ENCODE results near the gene POMGNT2.
"Not testable (repeated sequence)": the region's sequence is repeated elsewhere in the genome, so short reads cannot be mapped to it uniquely, and the experiment has no call there.

The POMGNT2 gene

DNA sequence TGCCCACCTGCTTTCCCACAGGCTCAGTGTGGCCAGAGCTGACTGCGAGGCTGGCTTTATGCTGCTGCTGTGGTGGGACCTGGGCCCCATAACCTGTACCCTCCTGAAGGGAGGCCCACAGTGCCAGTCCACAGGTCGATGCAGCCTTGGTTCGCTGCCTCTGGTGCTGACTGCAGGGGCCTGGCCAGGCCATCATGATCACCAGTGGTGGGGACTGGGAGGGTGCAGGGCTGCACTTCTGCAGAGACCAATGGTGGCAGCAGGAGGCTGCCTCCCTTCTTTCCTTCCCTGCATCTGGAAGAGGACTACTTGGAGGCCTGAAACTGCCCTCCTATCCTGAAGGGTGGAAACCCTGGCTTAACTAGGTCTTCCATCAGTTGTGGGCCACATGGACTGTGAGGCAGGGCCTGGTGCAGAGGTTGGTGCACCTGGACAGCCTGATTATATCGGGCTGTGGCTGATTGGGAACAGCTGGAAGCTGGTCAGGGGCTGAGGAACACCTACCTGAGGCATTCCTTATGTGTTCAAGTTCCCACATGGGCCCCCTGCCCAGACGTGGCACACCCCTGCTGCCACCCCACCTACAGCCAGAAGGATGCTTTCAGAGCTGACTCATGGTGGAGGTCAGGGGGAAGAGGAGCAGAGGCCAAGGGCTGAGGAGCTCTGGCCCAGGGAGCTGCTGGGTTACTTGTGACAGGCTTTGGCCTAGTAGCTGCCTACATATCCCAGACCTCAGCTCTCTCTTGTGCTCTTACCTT, 29.8 kb downstream of the POMGNT2 start:
- no peak for DNase-seq

DNA sequence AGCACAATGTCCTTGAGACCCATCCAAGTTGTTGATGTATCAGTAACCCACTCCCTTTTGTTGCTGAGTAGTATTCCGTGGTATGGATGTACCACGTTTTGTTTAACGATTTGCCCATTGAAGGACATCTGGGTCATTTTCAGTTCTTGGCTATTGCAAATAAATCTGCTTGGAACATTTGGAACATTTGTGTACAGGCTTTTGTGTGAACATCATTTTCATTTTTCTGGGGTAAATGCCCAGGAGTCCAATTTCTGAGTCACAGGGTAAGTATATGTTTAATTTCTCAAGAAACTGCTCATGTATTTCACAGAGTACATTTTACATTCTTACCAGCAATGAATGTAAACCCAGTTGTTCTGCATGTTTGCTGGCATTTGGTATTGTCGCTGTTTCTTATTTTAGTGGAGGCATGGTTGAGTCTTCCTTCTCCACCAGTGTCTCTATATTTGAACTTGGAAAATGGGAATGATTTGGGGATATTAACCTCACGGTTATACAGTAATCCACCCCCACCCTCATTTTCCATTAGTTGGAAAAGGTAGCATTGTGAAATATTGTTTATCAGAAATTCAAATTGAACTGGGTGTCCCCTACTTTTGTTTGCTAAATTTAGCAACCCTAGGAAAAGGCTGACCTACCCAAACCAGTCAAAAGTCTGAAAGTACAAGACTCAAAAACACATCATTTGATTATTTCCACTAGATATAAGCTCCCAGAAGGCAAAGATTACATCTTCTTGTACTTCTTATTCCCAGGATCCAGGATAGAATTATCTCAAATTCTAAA, 30.8 kb downstream of the POMGNT2 start:
- DNase-seq, result no peak

DNA sequence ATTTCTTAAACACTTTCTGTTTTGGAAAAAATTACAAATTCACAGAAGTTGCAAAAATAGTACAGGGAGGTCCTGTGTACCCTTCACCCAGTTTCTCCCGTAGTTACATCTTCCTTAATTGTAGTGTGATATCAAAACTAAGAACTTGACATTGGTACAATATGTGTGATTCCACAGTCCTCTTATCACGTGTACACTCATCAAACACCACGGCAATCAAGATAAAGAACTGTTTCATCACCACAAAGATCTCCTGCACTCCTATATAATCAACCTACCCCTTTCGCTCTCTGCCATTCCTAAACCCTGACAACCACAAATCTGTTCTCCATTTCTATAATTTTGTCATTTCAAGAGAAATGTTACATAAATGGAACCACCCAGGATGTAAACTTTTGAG, 31.4 kb downstream of the POMGNT2 start:
- DNase-seq, result no peak

DNA sequence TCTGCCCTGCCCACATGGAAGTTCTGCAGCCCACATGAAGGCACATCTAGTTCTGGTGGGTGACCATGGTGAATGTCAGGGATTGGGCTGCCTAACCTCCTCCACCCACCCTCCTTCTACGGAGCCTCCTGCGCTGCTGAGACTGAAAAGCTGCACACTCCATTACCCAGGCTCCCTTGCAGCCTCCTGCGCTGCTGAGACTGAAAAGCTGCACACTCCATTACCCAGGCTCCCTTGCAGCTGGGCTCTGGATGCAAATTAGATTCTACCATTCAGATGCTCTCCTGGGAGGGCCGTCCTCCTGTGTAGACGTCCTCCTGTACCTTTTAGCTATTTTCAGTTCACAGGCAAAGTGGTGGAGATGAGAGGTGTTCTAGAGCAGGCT, 32.1 kb downstream of the POMGNT2 start:
- DNase-seq, result no peak

DNA sequence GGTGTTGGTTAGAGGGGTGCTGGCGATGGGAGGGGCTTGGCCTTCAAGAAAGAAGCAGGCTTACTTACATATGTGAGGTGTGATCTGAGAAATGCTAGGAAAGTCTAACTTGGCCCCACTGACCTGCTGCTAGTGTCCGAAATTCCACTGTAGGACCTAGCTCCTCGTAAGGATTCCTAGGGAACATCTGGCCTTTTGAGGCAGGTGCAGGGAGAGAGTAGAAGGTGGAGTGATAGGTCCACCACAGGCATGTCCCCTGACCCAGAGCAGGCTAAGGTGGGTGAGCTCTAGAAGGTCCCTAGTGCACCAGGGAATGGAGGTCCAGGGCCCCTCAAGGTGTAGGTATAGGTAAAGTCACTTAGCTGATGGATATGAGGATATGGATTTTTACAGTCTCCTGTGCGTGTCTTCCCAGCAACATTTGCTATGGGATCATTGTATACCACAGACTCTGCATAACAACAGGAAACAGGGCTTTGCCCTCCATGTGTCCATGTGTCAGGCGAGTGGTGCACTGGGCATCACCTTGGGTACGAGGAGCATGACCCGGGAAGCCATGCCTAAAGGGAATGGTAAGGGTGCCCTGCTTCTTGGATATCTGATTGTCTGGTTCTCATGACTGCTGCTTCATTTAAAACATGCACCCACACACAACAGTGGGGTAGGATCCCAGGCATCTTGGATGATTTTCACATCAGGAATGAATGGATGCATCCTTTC, 32.6 kb downstream of the POMGNT2 start:
- no peak for DNase-seq

DNA sequence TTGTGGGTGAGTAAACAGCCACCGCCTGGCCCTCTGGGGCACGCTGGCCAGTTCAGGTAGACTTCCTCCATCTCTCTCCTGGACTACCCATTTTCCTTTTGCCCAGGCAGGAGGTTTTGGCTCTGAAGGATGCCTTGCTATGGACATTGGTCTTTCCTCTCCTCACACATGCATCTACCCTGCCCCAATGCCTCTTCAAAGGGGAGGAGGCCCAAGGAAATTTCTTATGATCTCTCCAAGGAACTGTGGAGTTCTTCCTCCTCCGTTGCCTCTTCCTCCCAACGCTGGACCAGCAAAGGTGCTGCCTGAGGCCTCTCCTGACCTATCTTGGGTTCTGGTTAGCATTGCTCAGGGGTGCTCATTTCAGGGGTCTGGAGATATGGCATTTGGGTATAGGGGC, 33.5 kb downstream of the POMGNT2 start:
- no peak for DNase-seq

DNA sequence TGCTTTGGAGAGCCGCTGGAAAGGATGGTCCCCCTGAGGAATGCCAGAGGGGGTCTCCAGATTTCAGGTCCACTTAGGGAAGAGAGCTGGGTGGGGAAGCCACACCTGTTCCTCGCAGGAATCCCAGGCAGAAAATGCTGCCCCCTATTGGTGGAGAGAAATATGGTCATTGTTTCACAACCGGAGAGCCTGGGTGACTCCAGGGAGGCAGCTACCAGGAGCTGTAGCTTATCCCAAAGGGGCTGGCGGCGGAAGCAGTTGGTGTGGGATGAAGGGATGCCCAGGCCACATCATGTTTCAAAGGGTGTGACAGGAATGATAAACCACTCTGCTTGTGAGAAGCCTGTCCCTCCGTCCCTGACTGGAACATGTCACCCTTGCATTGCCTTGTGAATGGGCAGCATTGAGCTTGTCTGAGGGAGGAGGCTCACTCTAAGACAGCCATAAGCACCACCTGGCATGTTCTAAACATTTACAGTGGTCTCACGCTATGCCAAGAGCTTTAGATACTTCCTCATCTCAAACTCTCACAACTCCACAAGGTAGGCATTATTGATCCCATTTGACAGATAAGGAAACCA, 34.5 kb downstream of the POMGNT2 start:
- DNase-seq, result no peak

DNA sequence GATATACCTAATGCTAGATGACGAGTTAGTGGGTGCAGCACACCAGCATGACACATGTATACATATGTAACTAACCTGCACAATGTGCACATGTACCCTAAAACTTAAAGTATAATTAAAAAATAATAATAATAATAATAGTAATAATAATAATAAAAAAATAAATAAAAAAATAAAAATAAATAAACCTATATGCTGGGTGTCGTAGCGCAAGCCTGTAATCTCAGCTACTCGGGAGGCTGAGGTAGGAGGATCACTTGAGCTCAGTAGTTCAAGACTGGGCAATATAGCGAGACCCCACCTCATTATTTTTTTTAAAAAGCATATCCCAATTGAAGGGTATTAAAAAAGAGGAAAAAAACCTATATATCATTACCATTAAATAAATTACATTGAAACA, 35.2 kb downstream of the POMGNT2 start:
- not testable (repeated sequence) for DNase-seq

DNA sequence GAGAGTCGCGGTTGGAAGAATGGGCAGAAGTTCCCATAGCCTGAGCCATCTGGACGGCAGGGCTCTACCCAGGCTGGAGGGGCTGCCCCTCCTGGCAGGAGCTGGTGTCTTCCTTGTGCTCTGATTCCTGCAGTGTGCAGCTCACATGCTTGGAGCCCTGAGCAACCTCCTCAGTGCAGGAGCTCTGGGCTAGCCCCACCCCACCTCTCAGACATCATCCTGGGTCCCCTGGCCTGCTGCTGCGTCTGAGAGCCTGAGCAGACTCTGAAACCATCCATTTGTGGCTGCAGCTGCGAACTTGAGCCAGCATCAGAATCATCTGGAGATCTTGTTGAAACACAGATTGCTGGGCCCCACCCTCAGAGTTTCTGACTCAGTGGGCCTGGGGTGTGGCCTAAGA, 42.8 kb downstream of the POMGNT2 start:
- no peak for DNase-seq

DNA sequence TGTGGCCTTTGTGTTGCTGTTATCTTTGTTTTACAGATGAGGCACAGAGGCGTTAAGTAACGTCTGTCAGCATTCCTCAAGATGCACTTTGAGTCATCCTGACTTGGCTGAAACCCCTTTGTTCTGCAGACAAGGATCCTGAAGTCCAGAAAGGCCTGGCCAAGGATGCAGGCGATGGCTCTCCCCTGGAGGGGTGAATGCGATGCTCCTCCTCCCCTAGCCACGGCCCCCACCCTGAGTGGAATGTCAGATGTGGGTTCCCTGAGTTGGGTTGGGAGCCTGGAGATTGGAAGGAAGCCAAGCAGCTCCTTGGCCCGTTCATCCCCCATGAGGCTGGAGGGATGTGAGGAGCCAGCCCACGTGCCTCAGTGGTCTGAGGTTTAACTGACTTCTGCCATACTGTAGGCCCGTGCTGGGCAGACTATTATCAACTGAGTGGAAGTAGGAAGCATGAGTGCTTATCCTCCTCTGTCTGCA, 43.3 kb downstream of the POMGNT2 start:
- DNase-seq, result no peak

DNA sequence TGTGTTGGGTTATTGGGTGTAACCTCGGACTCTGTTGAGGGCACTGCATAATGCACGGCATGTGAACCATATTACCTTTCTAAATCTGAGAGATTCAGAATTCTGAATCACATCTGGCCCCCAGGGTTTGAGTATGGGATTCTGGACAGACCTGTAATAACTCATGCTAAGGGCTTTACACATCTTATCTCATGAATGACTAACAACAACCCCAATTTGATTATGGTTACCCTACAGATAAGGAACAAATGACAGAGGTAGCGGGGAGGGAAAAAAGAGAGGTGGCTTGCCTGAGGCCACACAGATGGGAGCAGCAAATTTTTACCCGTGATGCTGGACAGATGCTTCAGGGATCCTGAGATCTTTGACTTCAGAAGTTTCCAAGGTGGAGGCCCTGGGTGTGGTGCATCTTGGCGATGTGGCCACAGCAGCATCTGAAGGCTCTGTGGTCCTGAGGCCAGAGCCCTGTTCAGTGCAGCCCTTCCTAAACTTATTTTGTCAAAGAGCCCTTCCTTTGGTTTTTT, 43.8 kb downstream of the POMGNT2 start:
- DNase-seq, result no peak

DNA sequence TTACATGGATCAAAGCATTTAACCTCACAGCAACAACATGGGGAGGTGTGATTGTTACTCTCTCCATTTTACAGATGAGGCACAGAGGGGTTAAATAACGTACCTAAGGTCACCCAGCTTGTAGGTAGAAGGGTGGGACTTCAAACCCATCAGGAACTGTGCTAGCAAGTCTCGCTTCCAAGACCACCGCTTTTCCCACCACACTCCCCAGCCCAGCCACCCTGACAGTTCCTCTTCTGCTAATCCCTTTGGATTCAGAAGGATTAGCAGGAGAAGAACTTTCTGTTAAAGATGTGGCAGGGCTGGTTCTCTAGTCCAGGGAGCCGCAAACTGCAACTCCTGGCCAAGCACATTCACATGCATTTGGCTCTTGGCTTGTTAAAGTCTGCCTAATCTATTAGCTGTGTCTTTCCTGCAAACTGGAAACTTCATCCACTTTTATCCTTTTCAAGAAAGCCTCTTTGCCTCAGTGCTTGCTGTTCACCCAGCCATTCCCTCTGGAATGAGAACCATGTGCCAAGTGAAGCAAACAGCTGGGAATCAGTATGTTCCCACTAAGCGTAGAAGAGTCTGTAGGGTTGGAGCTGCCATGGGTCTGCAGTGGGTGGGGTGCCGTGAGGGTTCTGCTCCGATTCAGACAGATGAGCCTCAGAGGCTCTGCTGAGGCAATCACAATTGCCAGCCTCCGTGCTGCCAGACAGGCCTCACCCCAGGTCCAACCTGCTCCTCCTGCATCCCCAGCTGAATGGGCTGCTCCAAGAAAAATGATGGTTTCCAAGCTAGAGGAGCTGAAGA, 44.6 kb downstream of the POMGNT2 start:
- no peak for DNase-seq

DNA sequence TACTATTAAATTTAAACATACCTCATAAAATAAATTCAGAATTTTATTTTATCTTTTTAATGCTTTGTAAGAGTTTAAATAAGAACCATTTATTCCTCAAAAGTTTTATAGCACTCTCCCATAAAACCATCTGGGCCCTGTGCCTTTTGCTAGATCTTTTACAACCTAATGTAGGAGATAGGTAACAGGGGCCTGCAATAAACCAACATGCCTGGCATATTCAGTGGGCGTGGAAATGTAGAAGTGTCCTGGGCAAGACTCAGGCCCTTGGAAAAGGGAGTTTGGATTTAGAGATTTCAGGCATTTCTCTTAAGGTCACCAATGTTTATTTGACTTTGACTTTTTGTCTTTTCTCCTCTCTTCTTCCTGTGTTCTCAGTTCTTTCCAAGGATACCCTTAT, 46.4 kb downstream of the POMGNT2 start:
- no peak for DNase-seq

DNA sequence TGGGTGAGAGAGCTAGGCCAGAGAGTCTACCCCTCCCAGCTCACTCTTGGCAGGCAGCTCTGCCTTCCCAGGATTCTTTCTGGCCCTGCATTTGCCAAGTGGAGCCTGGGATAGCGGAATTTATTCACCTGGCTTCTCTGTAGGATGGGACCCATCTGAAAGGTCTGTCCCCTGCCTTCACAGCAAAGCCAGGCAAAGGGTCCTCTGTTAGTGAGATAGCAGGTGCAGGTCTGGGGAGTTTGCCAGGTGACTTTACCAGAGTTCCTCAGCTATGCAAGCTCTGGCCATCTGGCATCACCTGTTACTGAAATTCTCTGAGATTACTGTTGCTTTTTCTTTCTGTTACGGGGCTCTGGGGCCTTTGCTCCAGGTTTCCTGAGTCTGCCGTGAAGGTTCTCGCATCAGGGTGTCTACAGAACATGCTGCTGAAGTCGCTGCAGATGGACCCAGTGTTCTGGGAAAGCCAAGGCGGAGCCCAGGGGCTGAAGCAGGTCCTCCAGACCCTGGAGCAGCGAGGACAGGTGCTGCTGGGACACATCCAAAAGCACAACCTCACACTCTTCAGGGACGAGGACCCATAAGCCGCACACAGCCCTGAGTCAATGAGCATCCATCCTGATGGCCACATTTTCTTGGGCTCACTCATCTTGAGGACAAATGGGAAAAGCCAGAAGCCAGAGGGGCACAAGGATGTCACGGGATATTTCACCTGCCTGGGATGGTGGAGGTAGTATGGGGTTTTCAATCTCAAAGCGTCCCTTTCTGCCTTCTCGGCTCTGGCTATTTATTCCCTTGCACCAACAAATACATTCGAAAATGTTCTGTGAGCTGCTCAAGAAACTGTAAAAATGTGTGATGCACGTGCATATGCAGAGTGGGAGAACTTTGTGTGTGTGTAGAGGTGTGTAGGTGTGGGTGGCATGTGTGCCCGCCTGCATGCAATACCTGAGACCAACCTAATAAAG, 49.8 kb downstream of the POMGNT2 start:
- DNase-seq, result no peak

DNA sequence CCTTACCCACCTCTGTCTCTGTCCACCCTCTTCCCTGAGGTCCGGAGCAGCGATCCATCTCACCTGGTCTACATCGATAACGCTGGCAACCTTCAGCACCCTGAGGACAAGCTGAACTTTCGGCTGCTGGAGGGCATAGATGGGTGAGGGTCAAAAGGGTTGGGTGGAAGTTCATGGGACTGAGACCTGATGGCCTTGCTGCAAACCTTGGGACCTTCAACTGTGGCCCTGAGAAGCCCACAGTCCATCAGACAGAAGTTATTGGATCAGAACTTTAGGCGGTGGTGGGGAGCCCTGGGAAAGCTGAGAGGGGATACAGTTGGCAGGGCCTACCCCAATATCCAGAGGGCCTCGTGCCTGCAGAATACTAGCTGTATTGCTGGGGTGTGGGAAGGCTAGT, 50.5 kb downstream of the POMGNT2 start:
- DNase-seq, result no peak

DNA sequence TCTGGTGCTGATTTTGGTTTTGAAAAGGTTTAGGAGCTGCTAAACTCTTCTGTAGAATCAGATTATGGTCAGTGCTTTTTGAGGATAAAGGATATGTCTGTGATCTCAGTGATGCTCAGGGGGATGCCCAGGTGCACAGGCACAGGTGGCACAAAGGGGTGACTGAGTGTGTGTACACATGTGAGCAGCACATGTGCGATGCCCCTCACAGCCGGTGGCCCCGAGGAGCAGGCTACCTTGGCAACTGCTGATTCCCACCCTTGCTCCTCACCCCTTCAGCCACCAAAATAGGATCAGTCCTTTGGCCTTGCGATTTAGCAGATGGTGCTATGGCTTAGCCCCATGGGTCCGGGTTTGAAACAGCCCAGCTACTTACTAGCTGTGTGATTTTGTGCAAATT, 51.1 kb downstream of the POMGNT2 start:
- no peak for DNase-seq

DNA sequence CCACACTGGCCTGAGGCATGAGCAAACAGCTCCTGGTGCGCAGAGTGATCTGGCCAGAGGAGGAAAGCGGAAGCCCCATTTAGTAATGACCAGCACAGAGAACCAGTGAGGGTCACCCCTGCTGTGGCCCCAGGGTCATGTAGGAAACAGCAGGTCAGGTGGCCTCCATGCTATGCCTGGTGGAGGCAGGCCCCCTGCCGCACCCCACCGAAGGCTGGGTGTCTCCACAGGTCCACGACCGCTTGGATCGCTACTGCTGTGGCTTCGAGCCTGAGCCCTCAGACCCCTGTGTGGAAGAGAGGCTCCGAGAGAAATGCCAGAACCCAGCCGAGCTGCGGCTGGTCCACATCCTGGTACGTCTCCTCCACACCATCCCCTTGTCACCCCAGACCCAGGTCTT, 52.6 kb downstream of the POMGNT2 start:
- no peak for DNase-seq

DNA sequence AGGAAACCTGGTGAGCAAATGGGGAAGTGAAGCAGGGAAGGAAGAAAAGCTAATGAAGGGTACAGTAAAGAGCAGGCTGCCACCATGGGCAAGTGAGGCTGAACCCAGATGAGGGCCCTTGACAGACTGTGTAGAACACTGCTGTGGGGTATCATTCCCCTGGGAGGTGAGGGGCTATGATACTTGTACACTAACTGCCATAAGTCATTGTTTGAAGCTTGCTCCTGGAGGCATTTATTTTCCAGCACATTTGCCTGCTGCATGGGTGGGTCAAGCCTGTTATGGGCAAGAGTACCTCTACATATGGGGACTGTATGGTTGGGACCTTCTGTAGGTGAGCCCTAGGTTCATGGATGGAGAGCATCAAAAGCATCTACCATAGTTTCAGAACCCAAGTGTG, 57.4 kb downstream of the POMGNT2 start:
- DNase-seq, result no peak

DNA sequence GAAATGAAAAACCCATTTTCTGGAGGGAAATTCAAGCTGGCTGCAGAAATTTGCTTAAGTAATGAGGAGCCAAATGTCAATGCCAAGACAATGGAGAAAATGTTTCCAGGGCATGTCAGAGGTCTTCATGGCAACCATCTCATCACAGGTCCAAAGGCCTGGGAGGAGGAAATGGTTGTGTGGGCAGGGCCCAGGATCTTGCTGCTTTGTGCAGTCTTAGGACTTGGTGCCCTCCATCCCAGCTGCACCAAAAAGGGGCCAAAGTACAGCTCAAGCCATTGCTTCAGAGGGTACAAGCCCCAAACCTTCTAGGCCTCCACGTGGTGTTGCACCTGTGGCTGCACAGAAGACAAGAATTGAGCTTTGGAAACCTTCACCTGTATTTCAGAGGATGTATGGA, 59.3 kb downstream of the POMGNT2 start:
- DNase-seq, result no peak

DNA sequence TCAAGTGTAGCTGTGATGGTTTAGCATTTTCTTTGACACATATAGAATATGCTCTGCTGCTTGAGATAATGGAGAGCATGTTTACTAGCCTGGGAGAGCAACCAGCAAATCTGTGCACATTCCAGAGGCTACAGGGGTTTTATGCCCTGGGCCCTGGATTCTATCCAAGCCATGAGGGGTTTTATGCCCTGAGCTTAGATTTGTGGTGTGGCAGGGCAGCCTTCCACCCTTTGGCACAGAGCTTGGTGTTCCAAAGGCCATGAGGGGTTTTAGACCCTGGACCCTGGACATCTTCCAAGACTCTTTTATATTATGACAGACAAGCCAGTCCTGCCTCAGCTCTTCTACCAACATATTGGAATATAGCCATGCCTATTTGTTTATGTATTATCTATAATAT, 60.8 kb downstream of the POMGNT2 start:
- not testable (repeated sequence) for DNase-seq

DNA sequence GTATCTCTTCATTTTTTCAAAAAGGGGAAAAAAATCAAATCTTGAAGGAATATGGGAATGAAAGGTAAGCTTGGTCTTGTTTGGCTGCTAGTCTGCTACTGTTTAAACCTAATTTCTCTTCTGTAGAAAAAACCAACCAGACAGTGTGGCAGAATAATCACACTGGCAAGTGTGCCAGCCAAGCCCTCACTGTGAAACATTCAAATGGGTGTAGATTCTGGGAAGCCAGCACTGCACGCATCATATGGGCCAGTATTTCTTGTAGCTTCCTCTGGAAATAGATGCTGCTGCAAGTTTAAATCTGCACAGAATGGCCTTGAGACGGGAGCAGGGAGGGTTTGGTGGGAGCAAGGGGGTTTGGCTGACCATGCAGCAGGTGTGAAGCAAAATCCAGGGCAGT, 62.1 kb downstream of the POMGNT2 start:
- no peak for DNase-seq
